Stimulated activated CD4-positive, alpha-beta T cell treated with anti-CD3 and anti-CD28 coated beads, Interleukin-15, amount 100 ng/mL, for 48 hours (primary cell): ENCODE results near the gene CCL4L2.
"Not testable (repeated sequence)": the region's sequence is repeated elsewhere in the genome, so short reads cannot be mapped to it uniquely, and the experiment has no call there.

Source experiments
- DNase-seq, 2 donors: peaks; one replicate each; pipeline ENCODE4 v3.0.0-alpha.2; 2020; ENCODE audit warnings: low read depth in 2 of 2

The CCL4L2 gene

DNA sequence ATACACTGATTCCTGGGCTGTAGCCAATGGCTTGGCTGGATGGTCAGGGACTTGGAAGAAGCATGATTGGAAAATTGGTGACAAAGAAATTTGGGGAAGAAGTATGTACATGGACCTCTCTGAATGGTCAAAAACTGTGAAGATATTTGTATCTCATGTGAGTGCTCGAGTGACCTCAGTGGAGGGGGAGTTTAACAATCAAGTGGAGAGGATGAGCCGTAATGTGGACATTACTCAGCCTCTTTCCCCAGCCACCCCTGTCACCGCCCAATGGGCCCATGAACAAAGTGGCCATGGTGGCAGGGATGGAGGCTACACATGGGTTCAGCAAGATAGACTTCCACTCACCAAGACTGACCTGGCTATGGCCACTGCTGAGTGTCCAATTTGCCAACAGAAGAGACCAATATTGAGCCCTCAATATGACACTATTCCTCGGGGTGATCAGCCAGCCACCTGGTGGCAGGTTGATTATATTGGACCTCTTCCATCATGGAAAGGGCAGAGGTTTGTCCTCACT lies 10.8 kb downstream of the CCL4L2 start:
- DNase-seq = not testable (repeated sequence)

DNA sequence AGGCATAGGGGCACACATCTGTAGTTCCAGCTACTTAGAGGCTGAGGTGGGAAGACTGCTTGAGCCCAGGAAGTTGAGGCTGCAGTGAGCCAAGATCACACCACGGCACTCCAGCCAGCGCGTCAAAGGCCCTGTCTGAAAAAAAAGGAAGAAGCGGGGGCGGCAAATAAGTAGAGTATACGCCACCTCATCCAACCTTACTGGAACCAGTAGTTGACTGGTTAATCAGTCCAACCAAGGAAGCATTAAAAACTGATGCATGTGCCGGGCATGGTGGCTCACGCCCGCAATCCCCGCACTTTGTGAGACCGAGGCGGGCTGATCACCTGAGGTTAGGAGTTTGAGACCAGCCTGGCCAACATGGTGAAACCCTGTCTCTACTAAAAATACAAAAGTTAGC lies 12.1 kb downstream of the CCL4L2 start:
- DNase-seq = not testable (repeated sequence)

GRCh38 chr17:36229644-36230043 lies 18.8 kb downstream of the CCL4L2 start:
- peak in 1 of 2 donors; percentile 2 for DNase-seq

GRCh38 chr17:36242046-36242445 lies 31.2 kb downstream of the CCL4L2 start:
- DNase-seq = not testable (repeated sequence)
